COLO829 (cell line): ENCODE results near the gene ANKS4B.
"Not testable (repeated sequence)": the region's sequence is repeated elsewhere in the genome, so short reads cannot be mapped to it uniquely, and the experiment has no call there.

Source experiments
- DNase-seq: peaks from one replicate; pipeline ENCODE4 v3.0.0; 2012; ENCODE audit warnings: low spot score

ANKS4B gene

DNA sequence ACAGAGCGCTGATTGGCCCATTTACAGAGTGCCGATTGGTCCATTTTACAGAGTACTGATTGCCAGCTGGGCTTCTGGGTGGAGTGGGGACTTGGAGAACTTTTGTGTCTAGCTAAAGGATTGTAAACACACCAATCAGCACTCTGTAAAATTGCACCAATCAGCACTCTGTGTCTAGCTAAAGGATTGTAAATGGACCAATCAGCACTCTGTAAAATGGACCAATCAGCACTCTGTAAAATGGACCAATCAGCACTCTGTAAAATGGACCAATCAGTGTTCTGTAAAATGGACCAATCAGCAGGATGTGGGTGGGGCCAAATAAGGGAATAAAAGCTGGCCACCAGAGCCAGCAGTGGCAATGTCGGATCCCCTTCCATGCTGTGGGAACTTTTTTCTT is 56.3 kb downstream of the ANKS4B start:
- DNase-seq, result not testable (repeated sequence)

- peak; percentile 98 for DNase-seq
These were observed 67.0 kb downstream of the ANKS4B start for GRCh38 chr16:21300309-21301167.

DNA sequence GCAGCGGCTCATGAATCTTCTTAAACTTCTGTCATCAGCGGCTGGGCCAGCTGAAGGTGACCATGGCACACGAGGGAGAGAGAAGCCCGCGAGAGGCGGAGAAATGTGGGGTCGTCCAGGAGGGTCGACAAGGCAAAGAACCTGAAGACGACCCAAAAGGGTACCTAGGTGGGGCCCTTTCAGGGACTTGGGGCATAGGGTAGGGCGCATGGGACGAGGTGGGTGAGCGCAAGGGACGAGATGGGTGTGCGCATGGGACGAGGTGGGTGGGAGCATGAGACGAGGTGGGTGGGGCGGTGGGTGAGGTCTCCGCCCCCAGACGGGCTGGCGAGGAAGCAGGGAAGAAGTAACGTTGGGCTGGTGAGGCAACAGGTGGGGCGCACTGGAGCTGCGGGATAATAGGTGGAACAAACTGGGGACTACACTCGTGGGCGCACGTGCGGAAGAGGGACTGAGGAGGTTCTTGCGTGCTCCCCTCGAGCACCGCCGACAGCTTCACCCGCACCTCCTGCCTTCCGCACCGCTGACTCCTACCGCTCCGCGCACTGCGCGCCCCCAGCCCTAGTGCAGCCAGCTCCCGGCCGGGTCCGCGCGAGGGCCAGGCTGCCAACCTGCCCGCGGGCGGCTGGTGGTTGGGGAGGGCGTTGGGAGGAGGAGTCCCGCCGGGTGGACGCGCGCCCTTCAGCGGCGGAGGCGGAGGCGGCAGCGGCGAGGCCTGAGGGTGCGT is 67.8 kb downstream of the ANKS4B start:
- DNase-seq, result peak; percentile 77

DNA sequence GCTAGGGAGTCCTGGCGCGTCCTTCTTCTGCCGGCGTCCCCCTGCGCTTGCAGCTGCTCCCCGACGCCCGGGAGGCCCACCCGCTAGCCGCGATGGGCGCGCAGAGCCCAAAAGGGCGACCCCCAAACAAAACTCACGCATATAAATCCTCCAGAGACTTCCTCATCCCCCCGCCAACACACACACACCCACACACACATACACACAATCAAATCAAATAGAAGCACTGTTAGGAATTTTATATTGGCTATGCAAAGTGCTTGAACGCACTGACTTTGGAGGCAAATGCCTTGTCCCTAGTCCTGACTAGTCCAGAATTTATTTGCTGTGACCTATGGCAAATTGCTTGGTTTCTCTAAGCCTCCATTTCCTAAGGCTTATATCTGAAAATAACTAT is 68.4 kb downstream of the ANKS4B start:
- DNase-seq, result no peak

GRCh38 chr16:21302454-21302853 is 69.0 kb downstream of the ANKS4B start:
- no peak for DNase-seq

- peak; percentile 84 for DNase-seq
These were observed 69.5 kb downstream of the ANKS4B start for GRCh38 chr16:21302898-21303528.
